ENCODE measurements around the gene DVL2.

The DVL2 gene

DNA sequence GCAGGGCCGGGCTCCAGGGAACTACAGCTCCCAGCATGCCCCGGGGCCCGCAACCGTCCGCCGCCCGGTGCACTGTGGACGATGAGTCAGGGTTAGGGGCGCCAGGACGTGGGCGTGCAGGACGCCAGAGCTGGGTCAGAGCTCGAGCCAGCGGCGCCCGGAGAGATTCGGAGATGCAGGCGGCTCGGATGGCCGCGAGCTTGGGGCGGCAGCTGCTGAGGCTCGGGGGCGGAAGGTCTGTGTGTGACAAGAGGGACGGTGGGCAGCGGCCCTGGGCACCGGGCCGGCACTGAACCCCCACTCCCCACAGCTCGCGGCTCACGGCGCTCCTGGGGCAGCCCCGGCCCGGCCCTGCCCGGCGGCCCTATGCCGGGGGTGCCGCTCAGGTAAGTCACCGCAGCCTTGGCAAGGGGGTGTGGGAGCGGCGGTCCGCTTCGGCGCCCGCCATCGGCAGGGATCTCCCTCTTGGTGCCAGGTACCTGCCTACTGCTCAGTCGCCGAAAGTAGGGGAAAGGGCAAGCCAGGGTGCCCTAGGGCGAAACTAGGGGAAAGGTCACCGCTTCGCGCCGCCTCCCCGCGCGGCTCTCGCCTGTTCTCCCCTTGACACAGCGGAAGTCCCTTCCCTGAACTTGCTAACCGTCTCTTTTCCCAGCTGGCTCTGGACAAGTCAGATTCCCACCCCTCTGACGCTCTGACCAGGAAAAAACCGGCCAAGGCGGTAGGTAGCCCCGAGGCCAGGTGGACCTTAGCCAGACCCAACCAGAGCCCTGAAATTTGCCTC is 14.3 kb downstream of the DVL2 start, which contains the start of the genes ACADVL and DLG4:
ACADVL (plus strand) TSS at position 127 of the 781 bp plus-strand sequence; CDS start at position 174, 47 bp downstream.
DLG4 (minus strand) TSS at position 25 of the 781 bp plus-strand sequence.
- peak; percentile 49 to 78 for DNase-seq (ENCODE audit: low read depth in 2 of 2)

DNA sequence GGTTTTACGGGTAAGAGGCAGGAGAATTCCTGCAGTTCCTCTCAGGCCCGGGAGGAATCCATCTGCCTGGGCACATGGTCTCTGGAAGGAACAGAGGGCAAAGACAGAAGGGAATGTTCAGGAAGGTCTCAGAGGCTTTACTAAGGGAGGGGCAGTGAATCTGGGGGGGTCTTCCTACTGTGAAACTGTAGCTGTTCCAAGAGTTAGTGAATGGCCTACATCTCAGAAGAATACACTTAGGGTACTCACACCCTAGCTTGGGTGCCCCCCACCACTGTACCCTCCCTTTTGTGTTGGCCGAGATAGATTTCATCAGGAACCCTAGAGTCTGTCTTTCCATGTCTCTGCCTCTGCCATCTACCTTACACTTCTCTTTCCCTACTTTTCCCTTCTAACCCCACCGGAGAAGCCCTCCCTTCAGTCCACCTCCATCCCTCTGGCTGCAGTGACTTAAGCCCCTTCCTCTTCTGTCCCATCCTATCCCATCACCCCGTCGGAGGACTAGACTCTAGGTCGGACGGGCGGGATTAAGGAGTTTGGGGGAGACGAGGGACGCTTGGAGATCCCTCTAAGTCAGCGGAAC is 15.0 kb downstream of the DVL2 start:
- DNase-seq (ENCODE audit: low read depth in 2 of 2), result no peak

- no peak for DNase-seq (ENCODE audit: low read depth in 2 of 2)
These were observed 15.6 kb downstream of the DVL2 start for GRCh38 chr17:7218758-7219157.

GRCh38 chr17:7218166-7218565 is 16.2 kb downstream of the DVL2 start:
- DNase-seq (ENCODE audit: low read depth in 2 of 2), result no peak

GRCh38 chr17:7217113-7217987 is 17.0 kb downstream of the DVL2 start:
- DNase-seq (ENCODE audit: low read depth in 2 of 2), result no peak

GRCh38 chr17:7216242-7217112 is 17.8 kb downstream of the DVL2 start:
- no peak for DNase-seq (ENCODE audit: low read depth in 2 of 2)

- no peak for DNase-seq (ENCODE audit: low read depth in 2 of 2)
These were observed 18.6 kb downstream of the DVL2 start for GRCh38 chr17:7215652-7216180.

- no peak for DNase-seq (ENCODE audit: low read depth in 2 of 2)
These were observed 19.1 kb downstream of the DVL2 start for GRCh38 chr17:7215136-7215638.

DNA sequence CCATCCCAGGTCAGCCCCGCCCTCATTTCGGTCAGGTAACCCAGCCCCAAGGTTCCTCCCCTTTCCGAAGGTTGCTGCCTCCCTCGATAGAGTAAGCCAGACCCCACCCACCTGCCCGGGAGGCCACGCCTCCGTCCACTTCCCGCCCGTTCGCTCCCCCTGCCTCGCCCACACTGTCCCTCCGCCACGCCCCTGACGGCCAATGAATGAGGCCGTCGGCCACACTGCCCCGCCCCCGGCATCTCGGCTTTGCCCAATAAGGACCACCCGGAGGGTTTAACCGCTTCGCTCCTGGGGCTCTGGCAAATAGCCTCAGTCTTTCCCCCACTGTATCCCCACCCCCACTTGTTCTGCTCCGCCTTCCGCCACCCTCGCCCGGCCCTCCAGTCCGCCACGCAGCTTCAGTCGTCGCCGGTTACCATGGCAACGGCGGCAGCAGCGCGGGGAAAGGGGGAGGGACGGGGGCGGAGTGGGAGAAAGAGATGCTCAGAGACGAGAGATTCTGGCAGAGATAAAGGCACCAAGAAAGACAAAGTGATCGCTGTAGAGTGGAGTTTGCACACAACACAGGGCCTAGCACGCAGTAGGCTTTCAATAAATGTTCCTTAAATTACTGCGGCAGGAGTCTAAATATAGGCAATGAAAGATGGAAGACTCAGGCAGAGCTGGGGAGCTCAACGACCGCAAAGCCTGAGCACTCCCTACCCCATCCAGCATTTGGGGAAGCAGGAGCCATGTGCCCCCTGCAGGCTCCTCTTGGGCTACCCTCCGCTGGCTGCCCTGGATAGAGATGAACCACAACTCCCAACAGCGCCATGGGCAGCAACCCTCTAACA is 19.8 kb downstream of the DVL2 start:
- peak; percentile 98 for DNase-seq (ENCODE audit: low read depth in 2 of 2)

DNA sequence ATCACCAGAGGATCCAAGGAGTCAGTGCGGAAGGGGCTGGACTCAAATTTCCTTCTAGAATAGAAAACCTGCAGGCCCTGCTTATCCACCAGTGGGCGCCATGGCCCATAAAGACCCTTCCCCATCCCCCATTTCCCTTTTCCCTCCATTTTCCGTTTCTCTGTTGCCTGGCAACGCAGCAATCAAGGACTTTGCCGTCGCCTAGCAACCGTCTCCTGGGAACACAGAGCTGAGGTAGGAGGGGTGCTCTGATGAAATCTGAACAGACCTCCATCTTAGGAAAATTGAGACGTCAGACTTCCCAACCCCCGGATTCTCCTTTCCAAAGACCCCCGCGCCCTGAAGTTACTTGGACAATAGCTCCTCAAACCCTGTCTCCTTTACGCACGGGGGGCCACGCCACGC is 20.4 kb downstream of the DVL2 start:
- DNase-seq (ENCODE audit: low read depth in 2 of 2), result peak in 1 of 2 donors; percentile 36

- DNase-seq (ENCODE audit: low read depth in 2 of 2), result no peak
These were observed 22.6 kb downstream of the DVL2 start for GRCh38 chr17:7211491-7212273.

GRCh38 chr17:7208754-7209460 is 25.4 kb downstream of the DVL2 start:
- no peak for DNase-seq (ENCODE audit: low read depth in 2 of 2)

GRCh38 chr17:7208027-7208571 is 26.2 kb downstream of the DVL2 start:
- no peak for DNase-seq (ENCODE audit: low read depth in 2 of 2)

GRCh38 chr17:7207120-7208001 is 27.0 kb downstream of the DVL2 start:
- DNase-seq (ENCODE audit: low read depth in 2 of 2), result no peak

DNA sequence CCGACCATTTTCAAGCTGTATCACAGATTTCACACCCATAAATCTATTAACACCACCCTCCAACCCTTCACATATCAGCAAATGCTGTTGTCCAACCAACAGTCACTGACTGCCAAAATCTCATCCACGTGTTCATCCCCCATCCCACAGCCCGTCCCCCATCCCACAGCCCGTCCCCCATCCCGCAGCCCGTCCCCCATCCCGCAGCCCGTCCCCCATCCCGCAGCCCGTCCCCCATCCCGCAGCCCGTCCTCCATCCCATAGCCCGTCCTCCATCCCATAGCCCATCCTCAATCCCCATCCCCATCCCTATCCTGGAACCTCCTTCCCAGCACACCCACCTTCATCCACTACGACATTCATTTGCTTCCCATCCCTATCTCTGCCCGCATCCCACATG is 28.8 kb downstream of the DVL2 start:
- no peak for DNase-seq (ENCODE audit: low read depth in 2 of 2)

DNA sequence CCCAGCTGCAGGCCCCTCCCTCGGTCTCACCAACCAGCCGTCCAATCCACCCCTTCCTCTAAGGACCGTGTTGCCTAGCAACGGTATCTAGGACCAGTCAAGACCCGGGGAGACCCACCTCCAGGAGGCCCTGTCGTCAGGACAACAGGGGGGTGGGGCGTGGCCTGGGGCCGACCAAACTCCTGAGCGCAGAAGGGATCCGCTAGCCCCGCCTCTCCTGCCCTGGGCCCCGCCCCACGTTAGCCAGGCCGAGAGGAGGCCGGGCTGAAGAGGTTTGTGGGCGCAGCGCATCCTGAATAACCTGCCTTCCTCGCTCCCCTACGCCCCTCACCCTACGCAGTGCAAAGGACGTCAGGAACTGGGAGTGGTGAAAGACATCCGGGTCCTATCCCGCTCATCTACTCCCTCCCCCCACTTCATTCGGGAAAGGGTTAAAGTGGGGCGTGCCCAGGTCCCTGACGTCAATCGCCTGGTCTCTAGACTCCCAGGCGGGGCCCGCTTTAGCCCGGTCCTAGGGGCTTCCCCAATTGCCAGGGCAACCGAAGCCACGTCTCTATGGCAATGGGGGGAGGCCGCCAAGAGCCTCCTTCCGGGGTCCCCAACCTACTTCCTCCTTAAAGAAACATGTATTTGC is 29.4 kb downstream of the DVL2 start:
- peak; percentile 91 to 92 for DNase-seq (ENCODE audit: low read depth in 2 of 2)

- peak in 1 of 2 donors; percentile 12 for DNase-seq (ENCODE audit: low read depth in 2 of 2)
These were observed 30.0 kb downstream of the DVL2 start for GRCh38 chr17:7204336-7204735.

Measured in stimulated activated CD8-positive, alpha-beta memory T cell treated with anti-CD3 and anti-CD28 coated beads, Interleukin-7, amount 100 ng/mL, for 4 hours (primary cell).